ENCODE data around the gene STAT6. TPM values are rescaled to one million over a fixed set of nuclear protein-coding genes. Genes with fewer than 3 reads are reported as not detected.

The STAT6 gene
- total RNA-seq, 1 donor from 2014 or later: 33.8 TPM

DNA sequence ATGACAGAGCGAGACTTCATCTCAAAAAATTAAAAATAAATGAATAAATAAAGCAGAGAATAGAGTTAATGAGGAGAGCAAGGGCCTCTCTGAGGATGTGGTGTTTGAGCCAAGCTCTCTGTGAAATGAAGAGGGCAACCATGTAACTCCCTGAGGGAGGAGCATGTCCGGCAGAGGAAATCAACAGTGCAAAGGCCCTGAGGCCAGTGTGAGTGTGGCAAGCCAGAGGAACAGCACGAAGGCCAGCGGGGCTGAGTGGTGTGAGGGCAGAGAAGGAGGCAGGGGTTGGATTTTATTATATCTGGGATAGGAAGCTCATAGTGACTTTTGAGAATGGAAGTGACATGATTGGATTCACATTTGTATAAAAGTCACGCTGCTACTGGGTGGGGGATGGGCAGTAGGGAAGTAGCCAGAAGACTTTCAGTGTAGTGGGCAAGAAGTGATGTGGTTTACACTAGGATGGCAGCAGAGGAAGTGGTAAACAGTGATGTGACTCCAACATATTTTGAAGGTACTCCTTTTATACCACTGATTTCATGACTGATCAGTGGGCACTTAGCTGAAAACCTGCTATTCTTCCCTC lies 46.5 kb upstream of the STAT6 start:
- peaks cover 88% of the 10 kb centered on the region for H4K20me1 ChIP-seq (ENCODE audit: insufficient read depth, low read length)
- no peak overlapping the region for H2AFZ ChIP-seq (ENCODE audit: low read depth, low read length)
- FAIRE-seq: no peak
- H3K36me3 Mint-ChIP-seq (ENCODE audit: low read depth, unreplicated experiment): peaks cover 51% of the 10 kb centered on the region
- no peak for TF ChIP-seq EZH2 (IDR thresholded peaks at IDR 0.05; ENCODE audit: insufficient read depth, low read length)
- TF ChIP-seq, protein P1, sequence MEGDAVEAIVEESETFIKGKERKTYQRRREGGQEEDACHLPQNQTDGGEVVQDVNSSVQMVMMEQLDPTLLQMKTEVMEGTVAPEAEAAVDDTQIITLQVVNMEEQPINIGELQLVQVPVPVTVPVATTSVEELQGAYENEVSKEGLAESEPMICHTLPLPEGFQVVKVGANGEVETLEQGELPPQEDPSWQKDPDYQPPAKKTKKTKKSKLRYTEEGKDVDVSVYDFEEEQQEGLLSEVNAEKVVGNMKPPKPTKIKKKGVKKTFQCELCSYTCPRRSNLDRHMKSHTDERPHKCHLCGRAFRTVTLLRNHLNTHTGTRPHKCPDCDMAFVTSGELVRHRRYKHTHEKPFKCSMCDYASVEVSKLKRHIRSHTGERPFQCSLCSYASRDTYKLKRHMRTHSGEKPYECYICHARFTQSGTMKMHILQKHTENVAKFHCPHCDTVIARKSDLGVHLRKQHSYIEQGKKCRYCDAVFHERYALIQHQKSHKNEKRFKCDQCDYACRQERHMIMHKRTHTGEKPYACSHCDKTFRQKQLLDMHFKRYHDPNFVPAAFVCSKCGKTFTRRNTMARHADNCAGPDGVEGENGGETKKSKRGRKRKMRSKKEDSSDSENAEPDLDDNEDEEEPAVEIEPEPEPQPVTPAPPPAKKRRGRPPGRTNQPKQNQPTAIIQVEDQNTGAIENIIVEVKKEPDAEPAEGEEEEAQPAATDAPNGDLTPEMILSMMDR (IDR thresholded peaks at IDR 0.05; ENCODE audit: insufficient read depth, low read depth, low read length): no peak
- no peak overlapping the region for H3K4me2 ChIP-seq (ENCODE audit: low read length)
- H3K4me1 ChIP-seq (ENCODE audit: insufficient read depth, low read length): peaks cover 8% of the 10 kb centered on the region
- no peaks in the 10 kb centered on the region for H3K27me3 ChIP-seq (ENCODE audit: insufficient read depth, low read length)
- no peak overlapping the region for H3K4me3 ChIP-seq (ENCODE audit: insufficient read depth, low read depth, low read length)
- H3K4me3 Mint-ChIP-seq (ENCODE audit: unreplicated experiment): peak overlapping the region; percentile 4
- no peaks in the 10 kb centered on the region for H3K27me3 Mint-ChIP-seq (ENCODE audit: low read depth, unreplicated experiment)
- H3K9me3 Mint-ChIP-seq (ENCODE audit: unreplicated experiment): no peaks in the 10 kb centered on the region
- H3K27ac Mint-ChIP-seq (ENCODE audit: unreplicated experiment): peak overlapping the region; percentile 56
- H3K9me3 ChIP-seq (ENCODE audit: insufficient read depth, low read depth, low read length): no peaks in the 10 kb centered on the region
- no peak overlapping the region for H3K9ac ChIP-seq (ENCODE audit: low read length)
- peaks cover 74% of the 10 kb centered on the region for H3K36me3 ChIP-seq (ENCODE audit: insufficient read depth, low read length)
- no peak for DNase-seq (ENCODE audit: low read depth)
- H3K27ac ChIP-seq (ENCODE audit: low read depth, low read length): no peak overlapping the region
- H3K79me2 ChIP-seq (ENCODE audit: insufficient read depth, low read length): peaks cover 14% of the 10 kb centered on the region
- peaks cover 12% of the 10 kb centered on the region for H3K4me1 Mint-ChIP-seq (ENCODE audit: low read depth, unreplicated experiment)

DNA sequence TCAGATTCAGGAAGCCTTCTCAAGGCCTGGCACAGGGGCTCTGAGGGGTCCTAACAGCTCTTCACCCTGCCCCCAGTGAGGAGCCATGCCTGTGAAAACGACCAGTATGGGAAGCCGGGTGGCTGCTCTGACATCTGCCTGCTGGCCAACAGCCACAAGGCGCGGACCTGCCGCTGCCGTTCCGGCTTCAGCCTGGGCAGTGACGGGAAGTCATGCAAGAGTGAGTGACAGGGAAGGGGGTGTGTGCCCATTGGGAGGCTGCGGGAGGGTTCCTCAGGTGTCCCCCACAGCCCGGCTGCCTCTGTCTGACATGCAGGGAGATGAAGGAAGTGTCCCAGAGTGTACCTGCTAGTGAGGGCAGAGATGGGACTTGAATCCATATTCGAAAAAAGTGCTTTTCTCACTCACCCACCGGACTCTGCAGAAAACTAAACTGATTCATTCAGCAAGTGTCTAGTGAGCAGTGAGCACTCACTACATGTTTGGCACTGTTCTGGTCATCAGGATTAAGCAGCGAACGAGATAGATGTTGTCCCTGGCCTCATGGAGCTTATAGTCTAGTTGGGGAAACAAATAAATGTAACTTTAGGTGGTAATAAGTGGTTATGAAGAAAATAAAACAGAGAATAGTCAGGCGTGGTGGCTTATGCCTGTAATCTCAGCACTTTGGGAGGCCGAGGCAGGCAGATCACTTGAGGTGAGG lies 45.7 kb upstream of the STAT6 start:
- no peak overlapping the region for H2AFZ ChIP-seq (ENCODE audit: low read depth, low read length)
- H3K9me3 ChIP-seq (ENCODE audit: insufficient read depth, low read depth, low read length): no peaks in the 10 kb centered on the region
- H3K9me3 Mint-ChIP-seq (ENCODE audit: unreplicated experiment): no peaks in the 10 kb centered on the region
- H3K4me3 ChIP-seq (ENCODE audit: insufficient read depth, low read depth, low read length): no peak overlapping the region
- no peak overlapping the region for H3K4me3 Mint-ChIP-seq (ENCODE audit: unreplicated experiment)
- DNase-seq (ENCODE audit: low read depth) (no peak), FAIRE-seq (no peak)
- H3K27me3 ChIP-seq (ENCODE audit: insufficient read depth, low read length): no peaks in the 10 kb centered on the region
- peaks cover 45% of the 10 kb centered on the region for H3K36me3 Mint-ChIP-seq (ENCODE audit: low read depth, unreplicated experiment)
- no peak overlapping the region for H3K4me2 ChIP-seq (ENCODE audit: low read length)
- H3K27me3 Mint-ChIP-seq (ENCODE audit: low read depth, unreplicated experiment): no peaks in the 10 kb centered on the region
- H3K4me1 ChIP-seq (ENCODE audit: insufficient read depth, low read length): peaks cover 16% of the 10 kb centered on the region
- no peak overlapping the region for H3K27ac ChIP-seq (ENCODE audit: low read depth, low read length)
- H3K79me2 ChIP-seq (ENCODE audit: insufficient read depth, low read length): peaks cover 14% of the 10 kb centered on the region
- H4K20me1 ChIP-seq (ENCODE audit: insufficient read depth, low read length): peaks cover 88% of the 10 kb centered on the region
- H3K27ac Mint-ChIP-seq (ENCODE audit: unreplicated experiment): peak overlapping the region; percentile 5
- TF ChIP-seq, protein P1 (IDR thresholded peaks at IDR 0.05; ENCODE audit: insufficient read depth, low read depth, low read length): no peak
- no peak for TF ChIP-seq EZH2 (IDR thresholded peaks at IDR 0.05; ENCODE audit: insufficient read depth, low read length)
- peaks cover 16% of the 10 kb centered on the region for H3K4me1 Mint-ChIP-seq (ENCODE audit: low read depth, unreplicated experiment)
- no peak overlapping the region for H3K9ac ChIP-seq (ENCODE audit: low read length)
- H3K36me3 ChIP-seq (ENCODE audit: insufficient read depth, low read length): peaks cover 67% of the 10 kb centered on the region

Measured in astrocyte (in vitro differentiated cells and primary cell).